IMR-90 (cell line): Measurements from ENCODE around the gene DLGAP4. TPM values are rescaled to one million over a fixed set of nuclear protein-coding genes. Genes with fewer than 3 reads are reported as not detected.

Source experiments
- ATAC-seq: fragments of 200-7000 bp; cut with Tn5 transposase; 2 replicates; pipeline ENCODE4 v1.9.1; 2020; ENCODE audit warnings: low read depth, mild to moderate bottlenecking, moderate library complexity
- BruUV-seq: library from RNA; stranded (reverse); fragments of 400-500 nt; replicated peaks from 2 replicates; lab custom pipeline; 2021; lab: Mats Ljungman, UMichigan
- CTCF ChIA-PET: fragments of 300-600 bp; formaldehyde crosslinking; extraction: SDS; loops from one replicate; lab custom pipeline; 2021; ENCODE audit warnings: antibody characterized with exemption; lab: Yijun Ruan, JAX
- POLR2A ChIA-PET: fragments of 300-600 bp; sonication (Branson Sonifier 250); formaldehyde crosslinking; loops from one replicate; lab custom pipeline; 2022; ENCODE audit warnings: antibody characterized with exemption; ENCODE audit not compliant: unreplicated experiment; lab: Charles Lee
- DNase-seq: peaks from one replicate; pipeline ENCODE4 v3.0.0; 2013
- H2AFZ ChIP-seq: replicated peaks from 2 replicates; pipeline ENCODE3; 2013; ENCODE audit warnings: low read length, mild to moderate bottlenecking; ENCODE audit not compliant: poor library complexity
- H2AK5ac ChIP-seq: 2 replicates; pipeline ENCODE4 v1.6.1; 2013; ENCODE audit warnings: low read depth, low read length, inconsistent platforms
- H2AK9ac ChIP-seq: replicated peaks from 2 replicates; pipeline ENCODE3; 2013; ENCODE audit warnings: mild to moderate bottlenecking, low read depth, low read length, moderate library complexity; ENCODE audit not compliant: poor library complexity
- H2BK120ac ChIP-seq: 2 replicates; pipeline ENCODE4 v1.6.1; 2013; ENCODE audit warnings: low read depth, low read length, inconsistent platforms
- H2BK15ac ChIP-seq: 3 replicates; pipeline ENCODE4 v1.6.1; 2013; ENCODE audit warnings: low read depth, low read length, inconsistent platforms
- H2BK20ac ChIP-seq: 2 replicates; pipeline ENCODE4 v1.6.1; 2013; ENCODE audit warnings: low read depth, mild to moderate bottlenecking, inconsistent platforms, low read length, moderate library complexity
- H2BK5ac ChIP-seq: 2 replicates; pipeline ENCODE4 v1.6.1; 2013; ENCODE audit warnings: mild to moderate bottlenecking, low read depth, low read length, inconsistent platforms; ENCODE audit not compliant: poor library complexity, severe bottlenecking
- H3K14ac ChIP-seq: replicated peaks from 2 replicates; pipeline ENCODE4 v1.6.1; 2013; ENCODE audit warnings: low read depth, low read length, inconsistent platforms
- H3K18ac ChIP-seq: 2 replicates; pipeline ENCODE4 v1.6.1; 2013; ENCODE audit warnings: low read depth, low read length, control low read depth
- H3K23ac ChIP-seq: 2 replicates; pipeline ENCODE4 v1.6.1; 2013; ENCODE audit warnings: low read depth, low read length, inconsistent platforms
- H3K27ac ChIP-seq: 2 replicates; pipeline ENCODE4 v1.5.1; 2013; ENCODE audit warnings: mild to moderate bottlenecking, control low read depth, low read length; ENCODE audit not compliant: insufficient read depth
- H3K27me3 ChIP-seq: 2 replicates; pipeline ENCODE4 v1.6.1; 2013; ENCODE audit warnings: low read length; ENCODE audit not compliant: control insufficient read depth, insufficient read depth
- H3K36me3 ChIP-seq: 2 replicates; pipeline ENCODE4 v1.6.1; 2013; ENCODE audit warnings: low read length, mixed read lengths; ENCODE audit not compliant: control insufficient read depth, insufficient read depth
- H3K4ac ChIP-seq: 2 replicates; pipeline ENCODE4 v1.6.1; 2013; ENCODE audit warnings: low read depth, low read length, inconsistent platforms
- H3K4me1 ChIP-seq: 2 replicates; pipeline ENCODE4 v1.6.1; 2013; ENCODE audit warnings: low read length, mixed read lengths; ENCODE audit not compliant: control insufficient read depth, insufficient read depth
- H3K4me2 ChIP-seq: 2 replicates; pipeline ENCODE4 v1.6.1; 2013; ENCODE audit warnings: low read depth, mild to moderate bottlenecking, control low read depth, low read length, moderate library complexity
- H3K4me3 ChIP-seq: 2 replicates; pipeline ENCODE4 v1.5.1; 2013; ENCODE audit warnings: low read depth, mild to moderate bottlenecking, control low read depth, low read length, moderate library complexity; ENCODE audit not compliant: insufficient read depth
- H3K56ac ChIP-seq: 2 replicates; pipeline ENCODE4 v1.6.1; 2013; ENCODE audit warnings: low read length, inconsistent platforms; ENCODE audit not compliant: insufficient read depth; ENCODE audit errors: extremely low read depth
- H3K79me1 ChIP-seq, 2 experiments: 2 replicates each; pipeline ENCODE4 v1.6.1; 2013; ENCODE audit warnings: low read length in 2 of 2, inconsistent platforms in 1 of 2, low read depth in 1 of 2
- H3K9ac ChIP-seq: 2 replicates; pipeline ENCODE4 v1.6.1; 2013; ENCODE audit warnings: low read depth, low read length, control low read depth
- H3K9me1 ChIP-seq: 2 replicates; pipeline ENCODE4 v1.6.1; 2013; ENCODE audit warnings: low read length, inconsistent platforms; ENCODE audit not compliant: insufficient read depth
- H3K9me3 ChIP-seq: 2 replicates; pipeline ENCODE4 v1.6.1; 2013; ENCODE audit warnings: low read length; ENCODE audit not compliant: control insufficient read depth, insufficient read depth
- H4K20me1 ChIP-seq: 2 replicates; pipeline ENCODE4 v1.6.1; 2013; ENCODE audit warnings: low read length, inconsistent platforms; ENCODE audit not compliant: insufficient read depth
- H4K5ac ChIP-seq: 2 replicates; pipeline ENCODE4 v1.6.1; 2013; ENCODE audit warnings: mild to moderate bottlenecking, low read depth, low read length, control low read depth
- H4K8ac ChIP-seq, 2 experiments: 2 replicates each; pipeline ENCODE4 v1.6.1; 2013; ENCODE audit warnings: low read depth in 2 of 2, low read length in 2 of 2, control low read depth in 1 of 2, inconsistent platforms in 1 of 2
- H4K91ac ChIP-seq: 2 replicates; pipeline ENCODE4 v1.6.1; 2013; ENCODE audit warnings: low read depth, low read length, inconsistent platforms; ENCODE audit not compliant: insufficient read depth
- CTCF ChIP-seq: conservative IDR thresholded peaks from 2 replicates; pipeline ENCODE4 v1.5.1; 2012; ENCODE audit warnings: mild to moderate bottlenecking, low read depth, low read length, improper control_type of control experiment
- RAD21 ChIP-seq: IDR thresholded peaks from 2 replicates; pipeline ENCODE4 v1.6.1; 2012; ENCODE audit warnings: low read length, improper control_type of control experiment
- WGBS, 2 experiments: methylation state at CpG; one replicate each; pipeline versions ENCODE4 v1.1.5 to v1.1.7; 2013; ENCODE audit warnings: missing lambda C conversion rate in 2 of 2; ENCODE audit not compliant: insufficient read length in 1 of 2; ENCODE audit errors: extremely low coverage in 2 of 2; 5-methylcytosine and 5-hydroxymethylcytosine counted together
- dilution Hi-C: fragments of 300-500 bp; cut with HindIII; formaldehyde crosslinking; loops from one replicate; pipeline ENCODE4 v1.14.3; 2018; ENCODE audit warnings: low sequenced_read_pairs; ENCODE audit not compliant: unreplicated experiment
- in situ Hi-C: fragments of 300-500 bp; cut with MboI; formaldehyde crosslinking; loops from 3 replicates; pipeline ENCODE4 v1.14.3; 2019; ENCODE audit warnings: low sequenced_read_pairs, inconsistent platforms, mixed read lengths
- intact Hi-C: fragments of 100-400 bp; cut with micrococcal nuclease; formaldehyde crosslinking; loops from 2 replicates; pipeline ENCODE4 v1.10.0; 2022
- polyA plus RNA-seq, 3 experiments: library from polyadenylated mRNA; depleted of rRNA; stranded (reverse); fragments of >200 nt; gene quantifications; 2 replicates each; pipeline ENCODE4 v1.2.3, GENCODE V29; 2012; ENCODE audit warnings: low replicate concordance in 1 of 3
- total RNA-seq: library from RNA; depleted of rRNA; stranded (reverse); fragments of >200 nt; gene quantifications from 2 replicates; pipeline ENCODE4 v1.2.3, GENCODE V29; 2012

DLGAP4 gene
- total and polyA plus RNA-seq, 2 of the 4 experiments (the other 2 are of a cell fraction): 32.3 to 73.2 TPM

GRCh38 chr20:36399147-36399968, 93.2 kb downstream of the DLGAP4 start:
- dilution Hi-C loops: no loop called here
- Histone ChIP-seq H3K14ac (no peak overlapping the region), H2AFZ (no peak overlapping the region), H3K4ac (no peak overlapping the region), H2BK15ac (no peak overlapping the region), H2AK9ac (no peak overlapping the region), H3K36me3 (no peaks in the 10 kb centered on the region), H3K9ac (no peak overlapping the region), H2AK5ac (no peak overlapping the region), H3K4me3 (no peak overlapping the region), H3K9me1 (no peaks in the 10 kb centered on the region), H4K91ac (no peak overlapping the region), H3K79me1 (no peaks in the 10 kb centered on the region), H3K4me1 (no peaks in the 10 kb centered on the region), H3K27me3 (peaks cover 36% of the 10 kb centered on the region), H3K27ac (no peak overlapping the region), H3K56ac (no peak overlapping the region), H3K9me3 (peaks cover 2% of the 10 kb centered on the region; the same call in 1 of the 2 replicates), H3K4me2 (no peak overlapping the region), H4K8ac (no peak overlapping the region), H2BK20ac (no peak overlapping the region), H4K5ac (no peak overlapping the region), H3K18ac (no peak overlapping the region), H3K23ac (no peak overlapping the region), H2BK5ac (no peak overlapping the region), H4K20me1 (no peaks in the 10 kb centered on the region), H2BK120ac (no peak overlapping the region)
- BruUV-seq: no TSS peak
- no peak for ATAC-seq
- ChIA-PET POLR2A (no interaction called here), CTCF (no interaction called here)
- intact Hi-C loops: no loop called here
- 25% methylated on average over 4 of the region's 6 CpGs; no CpG with 5 or more reads in 1 of the 2 experiments for WGBS, 2 experiments
- TF ChIP-seq RAD21 (no peak), CTCF (peak; percentile 29; the same call in 1 of the 2 replicates)
- peak; percentile 11 for DNase-seq
- in situ Hi-C loops: no loop called here
